ENCODE measurements around the gene SLC4A2.
A peak's percentile ranks its signal among the peaks of the same experiment; 100 is the strongest.

SLC4A2 gene

DNA sequence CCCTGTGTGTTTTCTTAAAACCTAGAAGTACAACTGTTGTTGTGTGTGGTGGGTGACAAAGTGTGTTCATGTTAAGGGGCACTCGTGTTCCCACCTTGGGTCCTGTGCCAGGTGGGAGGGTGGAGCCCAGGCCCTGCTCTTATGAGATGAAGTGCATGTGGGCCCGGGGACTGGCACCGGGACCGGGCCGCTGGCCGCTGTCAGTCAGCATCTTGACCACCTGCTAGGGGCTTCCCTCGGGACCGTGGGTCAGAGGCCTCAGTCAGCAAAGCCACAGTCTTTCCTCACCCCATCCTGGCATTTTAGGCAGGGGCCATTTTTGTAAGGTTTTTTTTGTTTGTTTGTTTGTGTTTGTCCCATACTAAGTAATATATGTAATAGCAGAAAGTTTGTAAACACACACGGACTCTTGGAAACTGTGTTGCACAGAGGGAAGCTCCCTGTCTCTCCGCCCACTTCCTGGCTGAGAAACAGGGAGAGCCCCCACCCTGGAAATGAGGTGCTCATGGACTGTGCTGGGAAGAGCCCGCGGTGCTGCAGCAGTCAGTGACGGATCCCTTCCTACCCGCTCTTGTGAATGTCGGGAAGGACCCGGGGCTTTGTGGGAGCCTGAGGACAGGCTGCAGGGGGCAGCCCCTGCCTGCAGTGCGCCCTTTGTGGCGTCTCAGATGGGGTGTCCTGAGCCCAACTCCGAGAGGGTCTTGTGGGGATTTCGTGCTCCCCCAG is 40.3 kb downstream of the SLC4A2 start:
- DNase-seq, result no peak

DNA sequence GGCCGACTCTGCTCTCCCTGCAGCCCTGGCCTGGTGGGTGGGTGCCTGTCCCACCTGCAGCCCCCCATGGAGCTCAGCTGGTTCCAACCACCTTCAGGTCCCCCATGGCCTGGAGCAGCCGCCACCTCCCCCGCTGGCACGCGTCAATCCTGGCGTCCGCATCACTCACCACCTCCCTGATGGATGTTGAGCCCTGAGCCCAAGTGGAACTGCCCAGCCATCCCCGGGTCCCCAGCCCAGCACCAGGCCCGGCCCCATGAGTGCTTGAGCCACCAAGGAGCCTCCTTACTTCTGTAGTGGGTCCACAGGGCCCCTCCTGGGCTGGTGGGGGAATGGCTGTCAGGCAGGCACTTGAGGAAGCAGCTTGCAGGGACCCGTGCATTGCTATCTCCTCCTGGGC is 41.5 kb downstream of the SLC4A2 start:
- no peak for DNase-seq

DNA sequence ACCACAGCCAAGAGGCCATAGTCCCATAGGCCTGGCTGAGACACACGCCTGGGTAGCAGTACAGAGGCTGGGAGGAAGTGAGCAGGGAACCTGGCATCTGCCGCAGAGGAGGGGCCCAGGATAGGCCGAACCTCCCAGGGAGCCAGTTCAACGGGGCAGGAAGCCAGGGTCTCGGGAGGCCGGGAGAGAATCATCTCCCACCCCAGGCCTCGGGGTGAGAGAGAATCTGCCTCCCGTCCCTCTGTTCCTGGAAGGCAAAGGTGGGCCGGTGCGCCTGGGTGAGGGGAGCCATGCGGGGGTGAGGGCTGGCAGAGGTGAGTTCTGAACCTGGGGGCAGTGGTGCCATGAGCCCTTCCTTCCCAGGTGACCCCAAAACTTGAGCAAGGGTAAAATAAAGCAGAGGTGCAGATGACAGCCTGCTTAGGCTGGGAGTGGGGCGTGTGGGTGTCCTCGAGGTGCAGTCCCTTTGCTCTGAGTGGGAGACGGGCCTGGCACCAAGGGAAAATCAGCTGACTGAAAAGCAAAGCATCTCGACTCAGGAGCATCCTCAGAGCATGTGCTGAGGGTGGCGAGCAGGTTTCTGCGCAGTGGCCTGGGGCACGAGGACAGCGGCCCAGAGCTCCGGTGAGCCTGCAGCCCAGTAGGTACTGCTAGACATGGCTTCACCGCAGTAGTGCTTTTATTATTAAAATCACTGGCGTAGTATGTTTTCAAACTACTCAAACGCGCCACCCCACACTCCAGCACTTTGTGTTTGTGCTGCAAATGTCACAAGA is 42.4 kb downstream of the SLC4A2 start:
- no peak for DNase-seq

DNA sequence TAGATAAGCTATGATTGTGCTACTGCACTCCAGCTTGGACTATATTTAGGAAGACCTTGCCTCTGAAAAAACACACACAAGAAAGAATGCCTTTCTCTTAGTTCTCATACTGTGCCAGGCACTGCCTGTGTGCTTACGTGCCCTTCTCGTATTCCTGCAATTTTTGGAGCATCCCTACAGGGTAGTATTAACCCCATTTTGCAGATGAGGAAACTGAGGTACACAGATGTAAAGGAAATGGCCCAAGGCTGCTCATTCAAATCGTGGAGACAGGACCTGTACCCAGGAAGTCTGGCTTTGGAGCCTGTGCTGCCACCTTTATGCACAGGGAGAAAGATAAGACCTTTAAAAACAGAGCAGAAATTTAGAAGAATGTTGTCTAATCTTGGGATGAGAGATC is 43.6 kb downstream of the SLC4A2 start:
- DNase-seq, result no peak

DNA sequence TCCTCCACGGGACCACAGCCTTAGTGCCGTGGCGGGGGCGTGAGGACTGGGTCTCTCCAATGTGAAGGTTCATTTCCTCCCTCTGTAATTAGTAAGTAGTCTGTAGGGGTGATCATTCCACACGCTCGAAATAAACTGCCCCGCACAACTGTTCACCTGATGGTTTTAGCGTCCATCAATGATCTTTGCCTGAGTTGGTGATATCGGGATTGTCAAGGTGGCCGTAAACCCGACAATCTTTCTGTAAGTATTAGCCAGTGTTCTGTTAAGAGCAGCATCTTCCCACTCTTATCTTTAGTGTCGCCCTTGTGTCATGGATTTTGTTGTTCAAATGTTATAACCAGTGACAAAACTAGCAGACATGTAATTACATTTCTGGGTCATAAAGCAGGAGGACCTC is 44.6 kb downstream of the SLC4A2 start:
- no peak for DNase-seq

DNA sequence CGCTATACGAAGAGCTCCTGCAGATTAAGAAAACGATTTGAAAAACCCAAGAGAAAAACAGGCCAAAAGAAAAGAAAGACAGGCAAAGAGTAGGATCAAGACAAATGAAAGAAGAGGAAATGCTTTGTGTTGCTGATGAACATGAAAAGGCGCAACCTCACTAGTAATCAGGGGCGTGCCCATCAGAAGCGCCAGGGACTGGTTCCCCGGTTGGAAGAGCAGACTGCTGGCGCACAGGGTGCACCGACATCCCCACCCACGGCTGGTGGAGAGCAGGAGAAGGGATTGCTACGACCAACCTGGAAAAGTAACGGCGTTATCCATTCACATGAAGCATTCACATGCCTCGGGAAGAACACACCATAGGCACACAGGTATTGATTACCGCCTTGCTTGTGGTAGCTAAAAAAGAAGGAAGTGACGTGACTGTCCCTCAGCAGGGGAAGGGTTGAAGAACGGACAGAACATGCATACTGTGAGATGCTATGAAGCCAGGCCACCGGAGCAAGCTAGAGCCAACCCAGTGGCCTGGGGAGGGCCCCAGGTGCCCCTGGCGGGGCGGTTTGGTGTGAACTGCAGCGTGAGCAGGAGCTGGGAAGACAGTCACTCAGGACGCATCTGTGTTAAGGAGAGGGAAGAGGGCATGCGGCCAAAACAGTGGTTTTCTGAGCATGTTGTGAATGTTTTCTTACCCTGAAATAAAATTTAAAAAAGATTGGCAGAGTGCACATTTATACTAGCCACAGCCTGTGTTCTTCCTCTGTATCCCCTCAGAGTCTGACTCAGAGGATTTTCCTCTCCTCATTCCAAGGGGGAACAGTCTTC is 45.2 kb downstream of the SLC4A2 start:
- no peak for DNase-seq

GRCh38 chr7:151107882-151108281 is 48.5 kb downstream of the SLC4A2 start:
- DNase-seq, result no peak

DNA sequence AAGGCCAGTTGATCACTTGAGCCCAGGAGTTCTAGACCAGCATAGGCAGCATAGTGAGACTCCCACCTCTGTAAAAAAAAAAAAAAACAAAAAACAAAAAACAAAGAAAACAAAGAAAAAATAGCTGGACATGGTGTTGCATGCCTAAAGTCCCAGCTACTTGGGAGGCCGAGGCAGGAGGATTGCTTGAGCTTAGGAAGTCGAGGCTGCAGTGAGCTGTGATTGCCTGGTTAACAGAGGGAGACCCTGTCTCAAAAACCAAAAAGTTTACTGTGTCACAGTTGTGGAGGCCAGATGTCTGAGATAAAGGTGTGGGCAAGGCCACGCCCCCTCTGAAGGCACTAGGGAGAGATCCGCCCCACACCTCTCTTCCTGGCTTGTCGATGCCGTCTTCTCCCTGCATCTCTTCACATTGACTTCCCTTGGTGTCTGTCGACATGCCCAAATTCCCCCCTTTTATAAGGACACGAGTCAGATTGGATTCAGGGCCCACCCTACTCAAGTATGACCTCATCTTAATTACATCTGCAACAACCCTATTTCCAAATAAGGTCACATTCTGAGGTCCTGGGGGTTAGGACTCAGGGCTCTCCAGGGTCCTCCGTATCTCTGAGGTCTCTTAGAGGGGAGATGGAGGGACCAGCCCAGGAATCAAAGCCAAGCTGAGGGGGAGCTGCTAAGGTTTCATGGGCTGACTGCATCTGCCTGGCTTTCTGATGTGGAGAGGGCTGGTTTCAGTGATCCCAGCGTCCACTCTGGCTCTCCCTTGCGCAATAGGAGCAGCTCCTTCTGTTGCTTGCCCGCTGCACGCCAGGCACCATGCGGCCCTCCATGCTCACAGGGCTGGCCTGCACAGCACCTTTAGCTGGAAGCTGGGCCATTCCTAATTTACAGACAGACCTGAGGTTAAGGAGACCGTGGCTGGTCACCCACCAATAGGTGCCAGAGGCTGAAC is 50.0 kb downstream of the SLC4A2 start:
- no peak for DNase-seq

- no peak for DNase-seq
Observed at GRCh38 chr7:151110236-151110940, 51.0 kb downstream of the SLC4A2 start.

DNA sequence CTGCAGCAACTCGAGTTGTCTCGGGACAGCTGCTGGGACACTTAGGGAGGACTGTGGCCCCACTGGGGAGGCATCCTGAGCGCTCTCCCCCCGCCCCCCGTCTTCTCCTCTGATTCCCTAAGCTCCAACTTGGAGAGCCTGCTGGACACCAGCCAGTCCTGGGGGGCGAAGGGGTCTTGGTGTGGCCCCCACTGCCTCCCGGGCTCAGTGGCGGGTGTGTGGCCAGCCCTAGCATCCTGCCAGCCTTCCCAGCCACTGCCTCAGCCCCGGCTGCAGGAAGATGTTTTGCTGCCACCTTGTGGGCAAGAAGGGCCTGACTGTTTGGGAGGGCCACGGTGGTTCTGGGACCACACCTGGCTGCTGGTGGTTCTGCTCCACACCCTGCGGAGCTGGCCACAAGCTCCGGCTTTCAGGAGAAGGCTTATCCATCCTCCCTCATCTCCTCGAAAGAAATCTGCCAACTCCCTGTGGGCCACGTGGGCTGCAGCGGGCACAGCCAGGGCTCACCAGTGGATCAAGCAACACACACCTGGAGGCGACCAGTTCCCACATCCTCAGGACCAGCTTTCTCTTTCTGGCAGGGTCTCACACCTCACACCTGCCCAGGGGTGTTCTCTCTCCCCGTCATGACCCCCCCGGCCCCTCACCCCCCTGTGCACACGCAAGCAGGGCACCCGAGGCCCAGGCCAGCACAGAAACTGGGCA is 51.7 kb downstream of the SLC4A2 start:
- peak; percentile 80 for DNase-seq

DNA sequence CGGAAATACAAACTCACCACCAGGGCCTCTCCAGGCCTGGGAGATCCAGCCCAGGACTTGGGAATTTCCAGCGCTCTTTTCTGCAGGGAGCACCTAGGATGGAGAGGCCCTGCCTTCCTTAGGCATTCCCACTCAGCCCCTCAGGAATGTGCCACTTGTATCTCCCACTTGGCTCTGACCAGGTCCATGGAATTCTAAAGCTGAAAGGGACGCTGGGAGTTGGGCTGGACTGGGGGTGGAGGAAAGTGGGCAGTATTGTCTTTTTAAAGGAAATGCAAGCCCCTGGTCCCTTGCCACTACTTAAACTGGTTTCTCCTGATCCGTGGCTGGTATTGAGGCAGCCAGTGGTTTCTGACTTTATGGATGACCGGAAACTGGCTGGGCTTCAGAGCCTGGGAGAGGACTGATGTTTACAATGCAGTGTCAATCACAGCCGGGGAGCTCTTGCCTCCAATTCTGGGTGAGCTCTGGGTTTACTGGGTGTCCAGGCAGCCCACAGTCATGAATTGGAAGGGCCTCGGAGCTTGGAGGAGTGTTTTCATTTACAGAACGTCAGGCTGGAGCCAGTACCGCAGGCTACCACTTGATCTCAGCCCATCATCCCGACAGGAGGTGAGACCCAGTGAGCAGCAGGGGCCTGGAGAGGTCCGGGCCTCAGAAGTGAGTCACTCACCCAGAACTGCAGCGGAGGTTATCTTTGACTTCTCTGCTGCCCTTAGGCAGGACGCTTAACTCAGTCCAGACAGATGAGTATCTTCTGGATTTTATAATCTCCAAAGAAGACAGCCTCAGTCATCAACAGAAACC is 54.2 kb downstream of the SLC4A2 start:
- no peak for DNase-seq

DNA sequence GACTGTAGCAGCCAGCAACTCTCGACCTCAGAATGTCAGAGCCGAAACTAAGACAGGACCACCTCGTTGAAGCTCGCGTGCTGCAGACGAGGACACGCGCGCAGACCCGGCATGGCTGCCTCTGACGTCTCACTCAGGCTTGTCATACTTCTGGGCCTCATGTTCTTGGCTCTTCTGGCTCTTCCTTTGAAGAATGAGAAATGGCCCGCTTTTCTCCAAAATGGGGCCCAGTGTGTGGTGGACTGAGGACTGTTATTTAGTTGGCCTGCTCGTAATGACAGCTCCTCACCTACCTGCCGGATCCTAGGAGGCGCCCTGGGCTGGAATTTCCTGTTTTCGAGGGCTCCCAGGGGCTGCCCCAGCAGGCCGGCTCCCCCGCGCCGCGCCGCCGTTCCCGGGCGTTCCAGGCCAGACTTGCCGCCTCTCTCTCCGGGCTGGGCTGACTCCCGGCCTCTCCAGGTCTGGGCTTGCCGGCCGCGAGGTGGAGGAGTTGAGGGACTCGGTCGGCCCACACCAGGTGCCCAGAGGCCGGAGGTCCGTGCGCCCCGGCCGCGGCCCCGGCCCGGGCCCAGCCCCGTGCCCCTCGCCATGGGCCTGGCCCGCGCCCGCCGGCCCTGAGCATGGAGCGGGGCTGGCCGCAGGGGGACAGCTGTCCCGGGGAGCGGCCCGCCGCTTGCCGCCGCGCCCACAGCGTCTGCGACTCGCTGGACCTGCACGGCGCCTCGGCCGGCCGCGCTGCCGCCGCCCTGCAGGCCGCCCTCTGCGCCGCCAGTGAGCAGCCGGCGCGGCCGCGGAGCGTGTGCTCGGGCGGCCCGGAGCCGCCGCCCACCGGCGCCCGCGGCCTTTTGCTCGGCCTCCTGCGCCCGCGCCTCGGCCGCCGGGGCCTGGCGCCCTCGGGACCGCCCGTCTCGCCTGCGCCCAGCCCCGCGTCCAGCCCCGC is 55.0 kb downstream of the SLC4A2 start:
- DNase-seq, result no peak

DNA sequence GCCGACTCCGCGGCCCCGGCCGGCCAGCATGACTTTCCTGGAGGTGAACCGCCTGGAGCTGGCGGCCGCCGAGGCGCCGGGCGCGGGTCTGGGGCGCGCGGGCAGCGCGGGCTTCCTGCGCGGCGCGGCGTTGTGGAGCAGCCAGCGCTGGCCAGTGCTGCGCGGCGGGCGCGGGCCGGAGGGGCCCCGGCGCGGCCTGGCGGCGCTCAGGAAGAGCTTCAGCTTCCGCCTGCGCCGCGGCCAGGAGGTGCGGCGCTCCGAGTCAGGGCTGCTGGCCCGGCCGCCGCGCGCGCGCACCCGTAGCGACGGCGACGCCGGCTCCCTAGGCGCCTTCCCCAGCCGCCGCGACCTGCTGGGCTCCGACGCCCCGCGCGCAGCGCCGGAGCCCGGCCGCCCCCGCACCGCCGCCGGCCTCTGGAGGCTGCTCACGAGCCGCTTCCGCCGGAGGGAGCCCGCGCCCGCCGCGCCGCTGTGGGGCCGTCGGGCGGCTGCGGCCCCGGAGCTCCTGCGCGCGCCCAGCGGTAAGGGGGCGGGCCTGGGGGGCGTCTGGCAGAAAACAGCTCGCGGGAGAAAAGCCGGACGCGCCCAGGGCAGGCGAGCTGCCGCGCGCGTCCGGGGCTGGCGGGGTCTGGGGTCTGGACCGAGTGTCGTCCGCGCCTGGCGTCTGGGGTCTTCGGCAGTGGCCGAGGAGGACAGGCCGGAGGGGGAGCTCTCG is 55.9 kb downstream of the SLC4A2 start:
- no peak for DNase-seq

DNA sequence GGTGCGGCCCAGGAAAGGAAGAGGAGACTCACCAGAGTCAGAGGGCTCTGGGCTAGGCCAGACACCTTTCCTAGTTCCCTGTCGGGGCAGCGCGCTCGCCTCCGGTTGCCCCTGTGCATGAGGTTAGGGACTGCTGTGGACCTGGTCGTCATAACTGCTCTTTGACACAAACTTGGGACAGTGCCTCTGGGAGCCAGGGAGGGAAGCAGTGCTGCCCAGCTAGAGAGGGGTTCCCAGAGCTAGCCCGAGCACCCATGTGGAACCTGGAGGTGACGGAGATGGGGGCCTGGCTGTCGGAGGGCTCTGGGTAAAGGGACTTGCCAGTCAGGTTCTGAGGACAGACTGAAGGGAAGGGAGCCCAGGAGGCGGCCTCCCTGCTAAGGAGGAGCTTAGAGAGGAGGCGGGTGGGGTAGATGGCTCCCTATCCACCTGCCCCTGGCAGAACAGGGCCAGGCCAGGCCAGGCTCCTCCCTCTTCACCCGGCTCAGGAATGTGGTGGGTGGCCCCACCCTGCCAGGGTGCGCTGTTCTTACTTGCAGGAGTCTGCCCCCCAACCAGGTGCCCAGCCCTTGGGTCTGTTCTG is 56.5 kb downstream of the SLC4A2 start:
- DNase-seq, result no peak

GRCh38 chr7:151116603-151117440 is 57.4 kb downstream of the SLC4A2 start:
- no peak for DNase-seq

GRCh38 chr7:151117565-151117964 is 58.2 kb downstream of the SLC4A2 start:
- no peak for DNase-seq

Data from NCI-H82 (cell line).